Mesendoderm (in vitro differentiated cells): Measurements from ENCODE around the gene ZNF497.
A peak's percentile ranks its signal among the peaks of the same experiment; 100 is the strongest.

Experiments used
- DNase-seq: peaks from one replicate; pipeline ENCODE4 v3.0.0; 2013
- H2AK5ac ChIP-seq: 2 replicates; pipeline ENCODE4 v1.6.1; 2013; ENCODE audit warnings: low read length, inconsistent platforms
- H2BK120ac ChIP-seq: 2 replicates; pipeline ENCODE4 v1.6.1; 2013; ENCODE audit warnings: low read depth, mild to moderate bottlenecking, low read length, moderate library complexity, mixed read lengths
- H2BK15ac ChIP-seq: replicated peaks from 2 replicates; pipeline ENCODE4 v1.6.1; 2013; ENCODE audit warnings: low read depth, mild to moderate bottlenecking, moderate library complexity
- H2BK5ac ChIP-seq: 2 replicates; pipeline ENCODE4 v1.6.1; 2013; ENCODE audit warnings: low read length, inconsistent platforms
- H3K18ac ChIP-seq: 2 replicates; pipeline ENCODE4 v1.6.1; 2013; ENCODE audit warnings: mild to moderate bottlenecking, low read length, mixed read lengths
- H3K23ac ChIP-seq: one replicate; pipeline ENCODE4 v1.6.1; 2013; ENCODE audit warnings: low read length
- H3K27ac ChIP-seq: 2 replicates; pipeline ENCODE4 v1.5.1; 2013; ENCODE audit warnings: low read depth, mild to moderate bottlenecking, inconsistent platforms, low read length, moderate library complexity
- H3K27me3 ChIP-seq: 2 replicates; pipeline ENCODE4 v1.6.1; 2013; ENCODE audit warnings: low read length, control low read depth, mild to moderate bottlenecking, inconsistent platforms; ENCODE audit not compliant: insufficient read depth, poor library complexity
- H3K36me3 ChIP-seq: 2 replicates; pipeline ENCODE4 v1.6.1; 2013; ENCODE audit warnings: low read length, inconsistent platforms; ENCODE audit not compliant: control insufficient read depth, insufficient read depth
- H3K4ac ChIP-seq: one replicate; pipeline ENCODE4 v1.6.1; 2013; ENCODE audit warnings: low read depth, mild to moderate bottlenecking, low read length, moderate library complexity
- H3K4me1 ChIP-seq: 2 replicates; pipeline ENCODE4 v1.6.1; 2013; ENCODE audit warnings: low read depth, low read length, inconsistent platforms; ENCODE audit not compliant: control insufficient read depth
- H3K4me2 ChIP-seq: 2 replicates; pipeline ENCODE4 v1.6.1; 2013; ENCODE audit warnings: low read length
- H3K4me3 ChIP-seq: 2 replicates; pipeline ENCODE4 v1.5.1; 2013; ENCODE audit warnings: mild to moderate bottlenecking, low read length
- H3K56ac ChIP-seq: one replicate; pipeline ENCODE4 v1.6.1; 2013; ENCODE audit warnings: low read length
- H3K79me1 ChIP-seq: 2 replicates; pipeline ENCODE4 v1.6.1; 2013; ENCODE audit warnings: low read length, inconsistent platforms
- H3K79me2 ChIP-seq: 2 replicates; pipeline ENCODE4 v1.6.1; 2013; ENCODE audit warnings: mild to moderate bottlenecking, low read length; ENCODE audit not compliant: control insufficient read depth, insufficient read depth
- H3K9ac ChIP-seq: 2 replicates; pipeline ENCODE4 v1.6.1; 2013; ENCODE audit warnings: low read length, inconsistent platforms
- H4K5ac ChIP-seq: one replicate; pipeline ENCODE4 v1.6.1; 2013; ENCODE audit warnings: low read length
- H4K8ac ChIP-seq: one replicate; pipeline ENCODE4 v1.6.1; 2013; ENCODE audit warnings: low read depth, mild to moderate bottlenecking, control low read depth, low read length, moderate library complexity
- WGBS: extraction: QIAGEN DNeasy Blood & Tissue Kit; methylation state at CpG from one replicate; pipeline ENCODE4 v1.1.7; 2013; ENCODE audit warnings: low lambda C conversion rate, missing lambda C conversion rate; ENCODE audit not compliant: insufficient coverage; ENCODE audit errors: extremely low coverage; 5-methylcytosine and 5-hydroxymethylcytosine counted together

ZNF497 gene

DNA sequence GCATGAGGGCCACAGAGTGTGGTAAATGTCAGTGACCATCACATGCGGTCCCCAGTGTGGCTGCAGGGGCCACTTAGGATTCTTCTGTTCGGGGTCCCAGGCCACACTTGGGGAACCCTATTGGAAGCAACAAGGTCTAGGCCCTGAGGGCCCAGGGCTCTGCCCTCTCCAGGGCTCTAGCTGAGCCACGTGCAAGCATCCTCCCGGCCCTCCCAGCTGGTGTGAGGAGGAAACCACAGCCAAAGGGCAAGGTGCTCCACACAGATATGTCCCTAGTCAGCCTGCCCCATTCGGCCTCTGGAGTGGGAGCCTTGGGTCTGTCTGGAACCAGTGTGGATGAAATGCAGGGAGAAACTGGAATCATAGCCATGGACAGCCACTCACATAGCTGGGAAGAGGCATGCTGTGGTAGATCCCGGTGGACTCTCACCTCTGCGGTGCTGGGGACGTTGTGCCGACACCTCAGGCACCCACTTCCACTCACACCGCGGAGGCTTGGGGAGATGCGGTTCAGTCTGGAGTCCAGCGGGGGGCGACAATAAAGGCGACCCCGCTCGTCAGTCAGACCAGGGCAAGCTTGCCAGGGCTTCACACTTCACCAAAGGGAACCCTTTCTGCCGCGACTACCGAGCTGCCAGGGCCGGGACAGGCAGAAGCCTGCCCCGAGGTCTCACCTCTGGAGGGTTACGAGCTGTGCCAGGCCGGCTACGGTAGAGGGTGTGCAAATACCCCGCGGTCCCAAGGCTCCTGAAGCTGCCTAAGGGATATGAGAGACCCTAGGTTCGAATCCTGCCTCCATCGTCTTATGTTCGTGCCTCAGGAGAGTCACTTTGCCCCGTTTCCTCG is 4.3 kb upstream of the ZNF497 start:
- no peak overlapping the region for H4K5ac ChIP-seq
- H3K56ac ChIP-seq = no peak overlapping the region
- H3K4me2 ChIP-seq = no peak overlapping the region
- no peaks in the 10 kb centered on the region for H3K27me3 ChIP-seq
- H3K23ac ChIP-seq = no peak overlapping the region
- DNase-seq = peak; percentile 34
- H2AK5ac ChIP-seq = no peak overlapping the region
- no CpG with 5 or more reads among the region's 32 CpGs for WGBS
- no peak overlapping the region for H2BK120ac ChIP-seq
- no peak overlapping the region for H3K4me3 ChIP-seq
- no peak overlapping the region for H2BK15ac ChIP-seq
- H3K79me1 ChIP-seq = no peaks in the 10 kb centered on the region
- H3K18ac ChIP-seq = no peak overlapping the region
- H2BK5ac ChIP-seq = no peak overlapping the region
- H3K27ac ChIP-seq = no peak overlapping the region
- H3K4me1 ChIP-seq = no peaks in the 10 kb centered on the region
- no peaks in the 10 kb centered on the region for H3K36me3 ChIP-seq
- H3K79me2 ChIP-seq = no peaks in the 10 kb centered on the region
- no peak overlapping the region for H3K9ac ChIP-seq
- H3K4ac ChIP-seq = no peak overlapping the region
- no peak overlapping the region for H4K8ac ChIP-seq

GRCh38 chr19:58364146-58364545 is 1.6 kb upstream of the ZNF497 start:
- Histone ChIP-seq H3K4me2 (no peak overlapping the region), H3K27me3 (no peaks in the 10 kb centered on the region), H3K4me1 (no peaks in the 10 kb centered on the region), H2BK120ac (no peak overlapping the region), H2BK5ac (no peak overlapping the region), H2AK5ac (no peak overlapping the region), H3K9ac (no peak overlapping the region), H3K4ac (no peak overlapping the region), H3K79me1 (no peaks in the 10 kb centered on the region), H3K23ac (no peak overlapping the region), H4K8ac (no peak overlapping the region), H2BK15ac (no peak overlapping the region), H3K27ac (no peak overlapping the region), H3K18ac (no peak overlapping the region), H3K79me2 (no peaks in the 10 kb centered on the region), H3K36me3 (no peaks in the 10 kb centered on the region), H4K5ac (no peak overlapping the region), H3K4me3 (no peak overlapping the region), H3K56ac (no peak overlapping the region)
- no CpG with 5 or more reads among the region's 5 CpGs for WGBS
- DNase-seq = no peak

- H3K4ac ChIP-seq = no peak overlapping the region
- no peaks in the 10 kb centered on the region for H3K79me2 ChIP-seq
- peak overlapping the region; percentile 91 for H3K23ac ChIP-seq
- H2AK5ac ChIP-seq = peak overlapping the region; percentile 17
- no peak overlapping the region for H4K5ac ChIP-seq
- no peaks in the 10 kb centered on the region for H3K27me3 ChIP-seq
- peak overlapping the region; percentile 98 for H3K4me3 ChIP-seq
- no CpG with 5 or more reads among the region's 28 CpGs for WGBS
- H3K9ac ChIP-seq = peak overlapping the region; percentile 80
- H3K4me1 ChIP-seq = no peaks in the 10 kb centered on the region
- H3K36me3 ChIP-seq = no peaks in the 10 kb centered on the region
- H3K79me1 ChIP-seq = no peaks in the 10 kb centered on the region
- peak overlapping the region; percentile 12 for H2BK5ac ChIP-seq
- H2BK120ac ChIP-seq = no peak overlapping the region
- H4K8ac ChIP-seq = peak overlapping the region; percentile 82
- H3K4me2 ChIP-seq = peak overlapping the region; percentile 92
- H3K56ac ChIP-seq = peak overlapping the region; percentile 99
- H3K27ac ChIP-seq = peak overlapping the region; percentile 87
- H3K18ac ChIP-seq = no peak overlapping the region
- peak; percentile 80 for DNase-seq
- no peak overlapping the region for H2BK15ac ChIP-seq
Measured at GRCh38 chr19:58361900-58362271, 665 bp downstream of the ZNF497 start.

GRCh38 chr19:58357481-58358145 is 4.9 kb downstream of the ZNF497 start:
- DNase-seq = no peak
- WGBS = no CpG with 5 or more reads among the region's 19 CpGs
- peak overlapping the region; percentile 25 for H3K56ac ChIP-seq
- no peak overlapping the region for H2AK5ac ChIP-seq
- H2BK5ac ChIP-seq = no peak overlapping the region
- H3K18ac ChIP-seq = no peak overlapping the region
- H3K79me2 ChIP-seq = no peaks in the 10 kb centered on the region
- H3K4ac ChIP-seq = no peak overlapping the region
- H3K27me3 ChIP-seq = no peaks in the 10 kb centered on the region
- no peaks in the 10 kb centered on the region for H3K36me3 ChIP-seq
- H3K23ac ChIP-seq = no peak overlapping the region
- no peaks in the 10 kb centered on the region for H3K79me1 ChIP-seq
- no peak overlapping the region for H3K27ac ChIP-seq
- H3K4me1 ChIP-seq = no peaks in the 10 kb centered on the region
- H3K4me2 ChIP-seq = no peak overlapping the region
- H2BK15ac ChIP-seq = no peak overlapping the region
- no peak overlapping the region for H3K9ac ChIP-seq
- no peak overlapping the region for H4K8ac ChIP-seq
- no peak overlapping the region for H3K4me3 ChIP-seq
- no peak overlapping the region for H4K5ac ChIP-seq
- no peak overlapping the region for H2BK120ac ChIP-seq

- Histone ChIP-seq H3K27me3 (no peaks in the 10 kb centered on the region), H3K9ac (no peak overlapping the region), H3K79me2 (no peaks in the 10 kb centered on the region), H3K79me1 (no peaks in the 10 kb centered on the region), H4K8ac (no peak overlapping the region), H3K18ac (no peak overlapping the region), H3K23ac (no peak overlapping the region), H3K4ac (no peak overlapping the region), H2BK120ac (no peak overlapping the region), H2BK5ac (no peak overlapping the region), H3K56ac (no peak overlapping the region), H3K27ac (no peak overlapping the region), H3K36me3 (no peaks in the 10 kb centered on the region), H4K5ac (no peak overlapping the region), H3K4me1 (no peaks in the 10 kb centered on the region), H2BK15ac (no peak overlapping the region), H3K4me2 (no peak overlapping the region), H3K4me3 (no peak overlapping the region), H2AK5ac (no peak overlapping the region)
- no CpG with 5 or more reads among the region's 75 CpGs for WGBS
- no peak for DNase-seq
Measured at GRCh38 chr19:58356766-58357480, 5.6 kb downstream of the ZNF497 start.
